ENCODE data around the gene MINDY4. TPM values are rescaled to one million over a fixed set of nuclear protein-coding genes. Genes with fewer than 3 reads are reported as not detected.
"Not testable (repeated sequence)": the region's sequence is repeated elsewhere in the genome, so short reads cannot be mapped to it uniquely, and the experiment has no call there.

Gene MINDY4
- total RNA-seq, 1 donor from 2014 or later, result 13.8 TPM

DNA sequence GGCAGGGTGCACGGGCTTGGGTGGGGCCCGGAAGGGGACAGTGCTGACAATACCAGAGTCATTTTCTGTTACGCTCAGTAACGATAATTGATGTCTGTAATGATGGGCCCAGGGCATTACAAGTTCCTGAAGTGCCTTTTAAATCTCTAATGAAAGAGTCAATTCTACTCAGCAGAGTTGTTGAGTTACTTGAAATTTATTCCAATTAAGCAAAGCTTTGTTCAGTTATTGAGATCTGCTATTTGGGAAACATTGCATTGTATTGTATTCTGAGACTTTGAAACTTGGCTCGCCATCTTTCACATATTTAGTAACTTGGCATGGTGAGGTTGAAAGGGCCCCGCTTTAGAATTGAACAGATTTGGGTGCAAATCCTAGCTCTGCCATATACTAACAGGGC, 34.7 kb downstream of the MINDY4 start:
- Histone ChIP-seq H3K36me3 (peaks cover 6% of the 10 kb centered on the region), H3K27ac (no peak overlapping the region), H3K9me3 (no peaks in the 10 kb centered on the region), H3K4me3 (no peak overlapping the region), H3K4me1 (peaks cover 30% of the 10 kb centered on the region), H3K27me3 (ENCODE audit: low read depth) (no peaks in the 10 kb centered on the region)
- TF ChIP-seq, protein P1, sequence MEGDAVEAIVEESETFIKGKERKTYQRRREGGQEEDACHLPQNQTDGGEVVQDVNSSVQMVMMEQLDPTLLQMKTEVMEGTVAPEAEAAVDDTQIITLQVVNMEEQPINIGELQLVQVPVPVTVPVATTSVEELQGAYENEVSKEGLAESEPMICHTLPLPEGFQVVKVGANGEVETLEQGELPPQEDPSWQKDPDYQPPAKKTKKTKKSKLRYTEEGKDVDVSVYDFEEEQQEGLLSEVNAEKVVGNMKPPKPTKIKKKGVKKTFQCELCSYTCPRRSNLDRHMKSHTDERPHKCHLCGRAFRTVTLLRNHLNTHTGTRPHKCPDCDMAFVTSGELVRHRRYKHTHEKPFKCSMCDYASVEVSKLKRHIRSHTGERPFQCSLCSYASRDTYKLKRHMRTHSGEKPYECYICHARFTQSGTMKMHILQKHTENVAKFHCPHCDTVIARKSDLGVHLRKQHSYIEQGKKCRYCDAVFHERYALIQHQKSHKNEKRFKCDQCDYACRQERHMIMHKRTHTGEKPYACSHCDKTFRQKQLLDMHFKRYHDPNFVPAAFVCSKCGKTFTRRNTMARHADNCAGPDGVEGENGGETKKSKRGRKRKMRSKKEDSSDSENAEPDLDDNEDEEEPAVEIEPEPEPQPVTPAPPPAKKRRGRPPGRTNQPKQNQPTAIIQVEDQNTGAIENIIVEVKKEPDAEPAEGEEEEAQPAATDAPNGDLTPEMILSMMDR (IDR thresholded peaks at IDR 0.05), result no peak
- intact Hi-C loops (cut with DNase I), result no loop called here
- ATAC-seq, result no peak
- no peak for DNase-seq

GRCh38 chr7:30807477-30807876, 36.3 kb downstream of the MINDY4 start:
- H3K36me3 ChIP-seq; H3K9me3 ChIP-seq; H3K27ac ChIP-seq; intact Hi-C loops (cut with DNase I); H3K4me3 ChIP-seq; DNase-seq; H3K27me3 ChIP-seq (ENCODE audit: low read depth); ATAC-seq: not testable (repeated sequence)
- peaks cover 21% of the 10 kb centered on the region for H3K4me1 ChIP-seq

DNA sequence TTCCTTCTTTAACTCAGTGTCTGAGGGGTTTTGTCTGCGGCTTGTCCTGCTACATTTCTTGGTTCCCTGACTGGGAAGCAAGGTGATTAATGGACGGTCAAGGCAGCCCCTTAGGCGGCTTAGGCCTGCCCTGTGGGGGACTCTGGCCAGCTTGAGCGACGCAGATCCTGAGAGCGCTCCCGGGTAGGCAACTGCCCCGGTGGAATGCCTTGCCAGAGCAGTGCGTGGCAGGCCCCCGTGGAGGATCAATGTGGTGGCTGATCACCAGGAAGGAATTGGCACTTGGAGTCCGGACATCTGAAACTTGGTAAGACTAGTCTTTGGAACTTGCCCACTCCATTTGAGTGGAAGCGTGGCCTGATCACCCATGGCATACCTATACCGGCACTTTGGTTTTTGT, 36.7 kb downstream of the MINDY4 start:
- H3K27ac ChIP-seq; ATAC-seq; H3K4me3 ChIP-seq; H3K27me3 ChIP-seq (ENCODE audit: low read depth); H3K36me3 ChIP-seq; DNase-seq; H3K9me3 ChIP-seq; intact Hi-C loops (cut with DNase I): not testable (repeated sequence)
- H3K4me1 ChIP-seq, result peaks cover 22% of the 10 kb centered on the region

- DNase-seq, result no peak
- Histone ChIP-seq H3K27ac (no peak overlapping the region), H3K4me3 (no peak overlapping the region), H3K4me1 (peaks cover 30% of the 10 kb centered on the region), H3K27me3 (ENCODE audit: low read depth) (no peaks in the 10 kb centered on the region), H3K9me3 (no peaks in the 10 kb centered on the region), H3K36me3 (peaks cover 8% of the 10 kb centered on the region)
- intact Hi-C loops (cut with DNase I), result no loop called here
- TF ChIP-seq, protein P1 (IDR thresholded peaks at IDR 0.05), result no peak
- no peak for ATAC-seq
Observed at GRCh38 chr7:30810986-30811385, 39.8 kb downstream of the MINDY4 start.

- peaks cover 47% of the 10 kb centered on the region for H3K4me1 ChIP-seq
- intact Hi-C loops (cut with DNase I), result no loop called here
- H3K27ac ChIP-seq, result no peak overlapping the region
- no peak for ATAC-seq
- no peak for DNase-seq
- TF ChIP-seq, protein P1 (IDR thresholded peaks at IDR 0.05), result no peak
- H3K4me3 ChIP-seq, result no peak overlapping the region
- H3K36me3 ChIP-seq, result peaks cover 8% of the 10 kb centered on the region
- no peaks in the 10 kb centered on the region for H3K27me3 ChIP-seq (ENCODE audit: low read depth)
- no peaks in the 10 kb centered on the region for H3K9me3 ChIP-seq
Observed at GRCh38 chr7:30812676-30813075, 41.5 kb downstream of the MINDY4 start.

DNA sequence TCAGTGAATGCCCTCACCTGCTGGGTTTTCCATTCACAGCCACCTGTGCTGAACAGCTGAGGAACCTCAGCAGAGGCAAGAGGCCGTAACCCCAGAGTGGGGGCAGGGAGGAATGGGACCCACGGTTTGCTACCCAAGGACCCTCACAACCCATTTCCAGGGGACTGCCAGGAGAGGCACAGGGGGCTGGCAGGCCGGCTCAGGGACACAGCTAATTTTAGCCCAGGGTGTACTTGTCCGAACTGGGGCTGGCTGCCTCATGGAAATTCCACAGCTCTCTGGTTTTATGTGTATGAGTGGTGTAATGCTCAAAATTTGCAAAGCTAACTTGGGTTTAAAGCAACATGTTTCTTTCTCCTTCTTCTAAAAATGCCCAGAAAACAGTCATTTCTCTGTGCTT, 42.2 kb downstream of the MINDY4 start:
- Histone ChIP-seq H3K9me3 (no peaks in the 10 kb centered on the region), H3K4me1 (peaks cover 49% of the 10 kb centered on the region), H3K27me3 (ENCODE audit: low read depth) (no peaks in the 10 kb centered on the region), H3K36me3 (peaks cover 8% of the 10 kb centered on the region), H3K27ac (peak overlapping the region; percentile 68), H3K4me3 (no peak overlapping the region)
- no peak for DNase-seq
- intact Hi-C loops (cut with DNase I), result no loop called here
- ATAC-seq, result no peak
- TF ChIP-seq, protein P1 (IDR thresholded peaks at IDR 0.05), result no peak
